PC-3 (cell line): Measurements from ENCODE around the gene RTN4. TPM values are rescaled to one million over a fixed set of nuclear protein-coding genes. Genes with fewer than 3 reads are reported as not detected.

Experiments used
- ATAC-seq: fragments of 200-7000 bp; cut with Tn5 transposase; 2 replicates; pipeline ENCODE4 v1.9.1; 2020; ENCODE audit warnings: mild to moderate bottlenecking, moderate library complexity
- BruUV-seq: library from RNA; stranded (reverse); fragments of 400-500 nt; replicated peaks from 2 replicates; lab custom pipeline; 2021; lab: Mats Ljungman, UMichigan
- CTCF ChIA-PET: fragments of 300-600 bp; sonication (Branson Sonifier 250); formaldehyde crosslinking; loops from one replicate; lab custom pipeline; 2022; ENCODE audit warnings: antibody characterized with exemption; lab: Charles Lee
- POLR2A ChIA-PET: fragments of 300-600 bp; sonication (Branson Sonifier 250); formaldehyde crosslinking; loops from one replicate; lab custom pipeline; 2022; ENCODE audit warnings: antibody characterized with exemption; ENCODE audit not compliant: unreplicated experiment; lab: Charles Lee
- DNase-seq: peaks from one replicate; pipeline ENCODE4 v3.0.0-alpha.2; 2015
- H2AFZ ChIP-seq: fragments of 300-600 bp; sonication (generic); 2 replicates; pipeline ENCODE4 v1.6.0; 2016; ENCODE audit warnings: antibody characterized with exemption, low read length
- H3F3A ChIP-seq: fragments of 300-600 bp; sonication (generic); one replicate; pipeline ENCODE4 v1.6.0; 2017; ENCODE audit warnings: antibody characterized with exemption, low read length, control low read depth, mild to moderate bottlenecking; ENCODE audit not compliant: unreplicated experiment
- H3K27ac ChIP-seq: fragments of 300-600 bp; sonication (generic); 2 replicates; pipeline ENCODE4 v1.5.1; 2016; ENCODE audit warnings: mild to moderate bottlenecking, low read length
- H3K27me3 ChIP-seq: fragments of 300-600 bp; sonication (generic); 2 replicates; pipeline ENCODE4 v1.6.1; 2016; ENCODE audit warnings: low read length, mixed read lengths
- H3K36me3 ChIP-seq: fragments of 300-600 bp; sonication (generic); 2 replicates; pipeline ENCODE4 v1.6.1; 2016; ENCODE audit warnings: low read depth, mixed run types, low read length, mixed read lengths
- H3K4me1 ChIP-seq: fragments of 300-600 bp; sonication (generic); 2 replicates; pipeline ENCODE4 v1.5.1; 2016; ENCODE audit warnings: low read length; ENCODE audit not compliant: insufficient read depth
- H3K4me2 ChIP-seq: fragments of 300-600 bp; sonication (generic); 2 replicates; pipeline ENCODE4 v1.6.0; 2016; ENCODE audit warnings: low read length
- H3K4me3 ChIP-seq: fragments of 300-600 bp; sonication (generic); 2 replicates; pipeline ENCODE4 v1.5.1; 2016; ENCODE audit warnings: mild to moderate bottlenecking, low read length, mixed read lengths
- H3K79me2 ChIP-seq: fragments of 300-600 bp; sonication (generic); 2 replicates; pipeline ENCODE4 v1.6.1; 2017; ENCODE audit warnings: low read length, mixed read lengths
- H3K9ac ChIP-seq: fragments of 300-600 bp; sonication (generic); 2 replicates; pipeline ENCODE4 v1.6.0; 2016; ENCODE audit warnings: mild to moderate bottlenecking, low read length
- H3K9me2 ChIP-seq: fragments of 300-600 bp; sonication (generic); replicated peaks from 2 replicates; pipeline ENCODE4 v1.6.1; 2016; ENCODE audit warnings: mixed run types, low read length, mixed read lengths
- H3K9me3 ChIP-seq: fragments of 300-600 bp; sonication (generic); 2 replicates; pipeline ENCODE4 v1.6.1; 2016; ENCODE audit warnings: low read length, mixed read lengths
- H4K20me1 ChIP-seq: fragments of 300-600 bp; sonication (generic); 2 replicates; pipeline ENCODE4 v1.6.1; 2016; ENCODE audit warnings: low read length, mixed read lengths
- EZH2 ChIP-seq: fragments of 300-600 bp; sonication (generic); IDR thresholded peaks from one replicate; pipeline ENCODE4 v1.6.1; 2017; ENCODE audit warnings: antibody characterized with exemption, mild to moderate bottlenecking, low read length; ENCODE audit not compliant: unreplicated experiment
- EZH2phosphoT487 ChIP-seq: fragments of 300-600 bp; sonication (generic); IDR thresholded peaks from 2 replicates; pipeline ENCODE4 v1.6.1; 2018; ENCODE audit warnings: mild to moderate bottlenecking, antibody characterized with exemption, low read length, borderline replicate concordance
- intact Hi-C: fragments of 100-400 bp; cut with micrococcal nuclease; formaldehyde crosslinking; loops from 2 replicates; pipeline ENCODE4 v1.9.0; 2023
- total RNA-seq: library from RNA; depleted of rRNA; stranded (reverse); fragments of >200 nt; gene quantifications from 2 replicates; pipeline ENCODE4 v1.2.3, GENCODE V29; 2014
- TF ChIP-seq, protein P1 (sequence below): fragments of 300-600 bp; sonication (generic); conservative IDR thresholded peaks from 2 replicates; pipeline ENCODE4 v1.5.1; 2017; ENCODE audit warnings: antibody characterized with exemption, low read depth, mild to moderate bottlenecking, low read length

The RTN4 gene
- total RNA-seq, 1 experiment from 2014 or later = 150 TPM

DNA sequence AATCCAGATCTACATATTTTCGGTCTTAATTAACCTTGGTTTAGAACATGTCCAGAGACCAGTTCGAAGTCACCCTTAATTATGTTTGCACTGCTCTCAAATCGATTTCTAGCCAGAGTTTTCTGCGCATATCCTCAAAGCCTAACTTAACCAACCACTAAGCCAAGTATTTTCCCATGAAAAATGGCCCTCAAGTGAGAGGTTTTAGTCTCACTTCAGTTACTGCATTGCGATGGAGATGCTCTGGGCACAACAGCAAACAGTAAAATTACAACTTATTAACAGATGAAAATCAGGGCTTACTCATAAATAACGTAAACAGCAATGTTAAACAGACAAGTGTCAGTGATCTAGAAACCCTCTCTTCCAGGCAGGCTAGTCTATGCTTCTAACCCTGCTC is 4.5 kb downstream of the RTN4 start:
- peaks cover 71% of the 10 kb centered on the region for H4K20me1 ChIP-seq
- no peak overlapping the region for H3K9ac ChIP-seq
- no peaks in the 10 kb centered on the region for H3K27me3 ChIP-seq
- H3K36me3 ChIP-seq = no peaks in the 10 kb centered on the region
- ATAC-seq = no peak
- H3K4me1 ChIP-seq = peaks cover 40% of the 10 kb centered on the region
- POLR2A ChIA-PET = no interaction called here
- no peak overlapping the region for H3K27ac ChIP-seq
- no peaks in the 10 kb centered on the region for H3K9me2 ChIP-seq
- H3F3A ChIP-seq = peaks cover 1% of the 10 kb centered on the region
- peak overlapping the region; percentile 43 for H3K4me3 ChIP-seq
- intact Hi-C loops = loop anchor here (5.0 kb wide), 1 partner anchor 273 kb away; no protein-coding TSS in a partner anchor
- BruUV-seq = no TSS peak
- H3K79me2 ChIP-seq = peaks cover 95% of the 10 kb centered on the region
- CTCF ChIA-PET = no interaction called here
- H3K4me2 ChIP-seq = peak overlapping the region; percentile 92
- peak; percentile 20 for DNase-seq
- no peak overlapping the region for H2AFZ ChIP-seq
- H3K9me3 ChIP-seq = no peaks in the 10 kb centered on the region
- TF ChIP-seq, protein P1, sequence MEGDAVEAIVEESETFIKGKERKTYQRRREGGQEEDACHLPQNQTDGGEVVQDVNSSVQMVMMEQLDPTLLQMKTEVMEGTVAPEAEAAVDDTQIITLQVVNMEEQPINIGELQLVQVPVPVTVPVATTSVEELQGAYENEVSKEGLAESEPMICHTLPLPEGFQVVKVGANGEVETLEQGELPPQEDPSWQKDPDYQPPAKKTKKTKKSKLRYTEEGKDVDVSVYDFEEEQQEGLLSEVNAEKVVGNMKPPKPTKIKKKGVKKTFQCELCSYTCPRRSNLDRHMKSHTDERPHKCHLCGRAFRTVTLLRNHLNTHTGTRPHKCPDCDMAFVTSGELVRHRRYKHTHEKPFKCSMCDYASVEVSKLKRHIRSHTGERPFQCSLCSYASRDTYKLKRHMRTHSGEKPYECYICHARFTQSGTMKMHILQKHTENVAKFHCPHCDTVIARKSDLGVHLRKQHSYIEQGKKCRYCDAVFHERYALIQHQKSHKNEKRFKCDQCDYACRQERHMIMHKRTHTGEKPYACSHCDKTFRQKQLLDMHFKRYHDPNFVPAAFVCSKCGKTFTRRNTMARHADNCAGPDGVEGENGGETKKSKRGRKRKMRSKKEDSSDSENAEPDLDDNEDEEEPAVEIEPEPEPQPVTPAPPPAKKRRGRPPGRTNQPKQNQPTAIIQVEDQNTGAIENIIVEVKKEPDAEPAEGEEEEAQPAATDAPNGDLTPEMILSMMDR = no peak

DNA sequence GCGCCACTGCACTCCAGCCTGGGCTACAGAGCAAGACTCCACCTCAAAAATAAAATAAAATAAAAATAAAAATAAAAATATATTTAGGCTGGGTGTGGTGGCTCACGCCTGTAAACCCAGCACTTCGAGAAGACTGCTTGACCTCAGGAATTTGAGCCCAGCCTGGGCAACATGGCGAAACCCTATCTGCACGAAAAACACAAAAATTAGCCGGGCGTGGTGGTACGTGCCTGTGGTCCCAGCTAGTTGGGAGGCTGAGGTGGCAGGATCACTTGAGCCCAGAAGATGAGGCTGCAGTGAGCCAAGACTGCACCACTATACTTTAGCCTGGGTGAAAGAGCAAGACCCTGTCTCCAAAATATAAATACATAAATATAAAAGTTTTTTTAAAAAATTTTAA is 6.4 kb downstream of the RTN4 start:
- intact Hi-C loops = no loop called here
- POLR2A ChIA-PET = no interaction called here
- TF ChIP-seq, protein P1 = no peak
- TF ChIP-seq EZH2 = no peak
- no peak for TF ChIP-seq EZH2phosphoT487
- H3K4me1 ChIP-seq = peaks cover 42% of the 10 kb centered on the region
- H3K79me2 ChIP-seq = peaks cover 100% of the 10 kb centered on the region
- H3K36me3 ChIP-seq = no peaks in the 10 kb centered on the region
- H3K9me3 ChIP-seq = no peaks in the 10 kb centered on the region
- H3K4me3 ChIP-seq = no peak overlapping the region
- H3K27ac ChIP-seq = no peak overlapping the region
- H4K20me1 ChIP-seq = peaks cover 87% of the 10 kb centered on the region
- no peak for DNase-seq
- CTCF ChIA-PET = no interaction called here
- no peaks in the 10 kb centered on the region for H3K9me2 ChIP-seq
- no peak overlapping the region for H3K4me2 ChIP-seq
- no peaks in the 10 kb centered on the region for H3K27me3 ChIP-seq
- H3F3A ChIP-seq = no peaks in the 10 kb centered on the region
- H2AFZ ChIP-seq = no peak overlapping the region
- H3K9ac ChIP-seq = no peak overlapping the region
- ATAC-seq = no peak
- BruUV-seq = no TSS peak

DNA sequence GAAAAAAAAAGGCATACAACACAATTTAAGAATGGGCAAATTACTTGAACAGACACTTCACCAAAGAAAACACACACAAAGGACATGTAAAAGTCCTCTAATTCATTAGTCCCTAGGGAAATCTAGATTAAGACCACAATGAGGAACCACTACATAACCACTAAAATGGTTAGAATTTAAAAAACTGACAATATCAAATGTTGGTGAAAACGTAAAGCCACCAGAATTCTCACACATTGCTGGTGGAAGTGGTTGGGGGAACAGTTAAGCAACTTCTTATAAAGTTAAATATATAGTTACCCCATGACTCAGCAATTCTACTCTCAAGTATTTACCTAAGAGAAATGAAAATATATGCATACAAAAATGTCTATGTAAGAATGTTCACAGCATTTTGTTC is 11.8 kb downstream of the RTN4 start:
- ATAC-seq (peak; percentile 41; the same call in 1 of the 2 replicates), DNase-seq (peak; percentile 50)
- Histone ChIP-seq H3K27ac (peak overlapping the region; percentile 28), H3K4me1 (peaks cover 44% of the 10 kb centered on the region), H3K79me2 (peaks cover 99% of the 10 kb centered on the region), H3K9ac (no peak overlapping the region), H3K4me2 (peak overlapping the region; percentile 42), H4K20me1 (peaks cover 93% of the 10 kb centered on the region), H2AFZ (no peak overlapping the region), H3K9me3 (no peaks in the 10 kb centered on the region), H3K36me3 (no peaks in the 10 kb centered on the region), H3K9me2 (no peaks in the 10 kb centered on the region), H3F3A (no peaks in the 10 kb centered on the region), H3K4me3 (no peak overlapping the region; the same call in 1 of the 2 replicates), H3K27me3 (no peaks in the 10 kb centered on the region)
- intact Hi-C loops = no loop called here
- ChIA-PET POLR2A (no interaction called here), CTCF (no interaction called here)
- no TSS peak for BruUV-seq
- no peak for TF ChIP-seq EZH2phosphoT487
- no peak for TF ChIP-seq EZH2
- TF ChIP-seq, protein P1 = no peak
